NT2/D1 (cell line): ENCODE results near the gene AKAP6.

ENCODE experiments used
- YY1 ChIP-seq: IDR thresholded peaks from 2 replicates; pipeline ENCODE4 v1.6.1; 2011; ENCODE audit not compliant: insufficient read length, insufficient read depth
- ZNF274 ChIP-seq: IDR thresholded peaks from 2 replicates; pipeline ENCODE4 v1.6.1; 2011; ENCODE audit warnings: mild to moderate bottlenecking, low read depth, low read length

DNA sequence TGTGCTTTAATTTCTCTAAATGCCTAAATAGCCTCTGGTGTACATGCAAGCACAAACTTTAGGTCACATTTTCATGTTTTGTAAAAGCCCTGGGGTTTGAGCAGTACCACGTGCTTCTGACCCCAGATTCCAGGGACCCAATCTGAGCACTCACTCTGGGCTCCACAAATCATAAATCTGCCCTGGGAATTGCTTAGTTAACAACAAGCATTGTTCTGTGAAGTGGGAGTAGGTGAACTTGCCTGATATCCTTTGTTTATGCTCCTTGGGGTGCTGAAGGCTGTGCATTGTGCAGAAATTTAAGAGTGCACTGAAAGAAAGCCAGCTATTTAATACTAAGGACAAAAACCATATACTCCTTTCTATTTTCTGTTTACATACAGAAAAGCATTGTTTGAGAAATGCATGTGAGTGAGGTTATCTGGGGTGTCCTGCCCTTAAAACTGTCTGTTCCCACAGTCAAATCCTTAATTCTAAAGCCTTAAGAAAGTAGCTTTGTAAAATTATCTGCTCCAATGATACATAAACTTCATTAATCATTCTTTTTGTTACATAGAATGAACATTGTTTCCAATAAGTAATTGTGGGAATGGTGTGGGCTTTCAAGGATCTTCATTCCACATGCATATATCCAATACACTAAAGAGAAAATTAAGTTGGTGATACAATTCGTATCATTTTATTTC is 351.0 kb downstream of the AKAP6 start:
- TF ChIP-seq ZNF274 (no peak), YY1 (no peak)
